Measurements from ENCODE around the gene SCP2. TPM values are rescaled to one million over a fixed set of nuclear protein-coding genes. Genes with fewer than 3 reads are reported as not detected.

The SCP2 gene
- total RNA-seq, 1 donor from 2014 or later = 26.3 TPM

- Histone ChIP-seq H3K4me3 (no peak overlapping the region), H3K36me3 (peaks cover 6 to 26% of the 10 kb centered on the region in 2 donors), H3K4me1 (peaks cover 0 to 9% of the 10 kb centered on the region in 2 donors), H3K27ac (peak overlapping the region; percentile 23 to 63), H3K9me3 (no peaks in the 10 kb centered on the region), H3K27me3 (no peaks in the 10 kb centered on the region)
- DNase-seq (ENCODE audit: low spot score in 2 of 2) = no peak
- intact Hi-C loops (cut with DNase I) = no loop called here
- no peak for TF ChIP-seq CTCF (IDR thresholded peaks at IDR 0.05)
Measured at GRCh38 chr1:53048960-53049573, 122.0 kb downstream of the SCP2 start.

GRCh38 chr1:53049574-53049967, 122.5 kb downstream of the SCP2 start:
- H3K4me1 ChIP-seq = peaks cover 0 to 9% of the 10 kb centered on the region in 2 donors
- no peak for TF ChIP-seq CTCF (IDR thresholded peaks at IDR 0.05)
- peak overlapping the region; percentile 23 to 63 for H3K27ac ChIP-seq
- H3K9me3 ChIP-seq = no peaks in the 10 kb centered on the region
- no peak for DNase-seq (ENCODE audit: low spot score in 2 of 2)
- peaks cover 6 to 30% of the 10 kb centered on the region in 2 donors for H3K36me3 ChIP-seq
- no peak overlapping the region for H3K4me3 ChIP-seq
- intact Hi-C loops (cut with DNase I) = no loop called here
- H3K27me3 ChIP-seq = no peaks in the 10 kb centered on the region

GRCh38 chr1:53050310-53050709, 123.2 kb downstream of the SCP2 start:
- intact Hi-C loops (cut with DNase I) = no loop called here

GRCh38 chr1:53051676-53052075, 124.6 kb downstream of the SCP2 start:
- DNase-seq (ENCODE audit: low spot score in 2 of 2) = no peak
- intact Hi-C loops (cut with DNase I) = no loop called here
- Histone ChIP-seq H3K27me3 (no peaks in the 10 kb centered on the region), H3K4me1 (peaks cover 0 to 9% of the 10 kb centered on the region in 2 donors), H3K4me3 (no peak overlapping the region), H3K27ac (no peak overlapping the region), H3K9me3 (no peaks in the 10 kb centered on the region), H3K36me3 (peaks cover 6 to 30% of the 10 kb centered on the region in 2 donors)
- no peak for TF ChIP-seq CTCF (IDR thresholded peaks at IDR 0.05)

More at GRCh38 chr1:53050310-53050709, 123.2 kb downstream of the SCP2 start:
- DNase-seq (ENCODE audit: low spot score in 2 of 2) = no peak
- no peaks in the 10 kb centered on the region for H3K9me3 ChIP-seq
- no peak for TF ChIP-seq CTCF (IDR thresholded peaks at IDR 0.05)
- H3K27me3 ChIP-seq = no peaks in the 10 kb centered on the region
- H3K4me1 ChIP-seq = peaks cover 0 to 9% of the 10 kb centered on the region in 2 donors
- H3K36me3 ChIP-seq = peaks cover 6 to 30% of the 10 kb centered on the region in 2 donors
- peak overlapping the region in 1 of 2 donors; percentile 63 for H3K27ac ChIP-seq
- H3K4me3 ChIP-seq = no peak overlapping the region

GRCh38 chr1:53057127-53057526, 130.1 kb downstream of the SCP2 start:
- Histone ChIP-seq H3K9me3 (no peaks in the 10 kb centered on the region), H3K27me3 (no peaks in the 10 kb centered on the region), H3K4me1 (peaks cover 0 to 3% of the 10 kb centered on the region in 2 donors), H3K27ac (no peak overlapping the region), H3K4me3 (no peak overlapping the region), H3K36me3 (peaks cover 0 to 16% of the 10 kb centered on the region in 2 donors)
- intact Hi-C loops (cut with DNase I) = no loop called here
- no peak for DNase-seq (ENCODE audit: low spot score in 2 of 2)
- TF ChIP-seq CTCF (IDR thresholded peaks at IDR 0.05) = no peak
